Measurements from ENCODE around the gene ATP4B.

ATP4B gene

DNA sequence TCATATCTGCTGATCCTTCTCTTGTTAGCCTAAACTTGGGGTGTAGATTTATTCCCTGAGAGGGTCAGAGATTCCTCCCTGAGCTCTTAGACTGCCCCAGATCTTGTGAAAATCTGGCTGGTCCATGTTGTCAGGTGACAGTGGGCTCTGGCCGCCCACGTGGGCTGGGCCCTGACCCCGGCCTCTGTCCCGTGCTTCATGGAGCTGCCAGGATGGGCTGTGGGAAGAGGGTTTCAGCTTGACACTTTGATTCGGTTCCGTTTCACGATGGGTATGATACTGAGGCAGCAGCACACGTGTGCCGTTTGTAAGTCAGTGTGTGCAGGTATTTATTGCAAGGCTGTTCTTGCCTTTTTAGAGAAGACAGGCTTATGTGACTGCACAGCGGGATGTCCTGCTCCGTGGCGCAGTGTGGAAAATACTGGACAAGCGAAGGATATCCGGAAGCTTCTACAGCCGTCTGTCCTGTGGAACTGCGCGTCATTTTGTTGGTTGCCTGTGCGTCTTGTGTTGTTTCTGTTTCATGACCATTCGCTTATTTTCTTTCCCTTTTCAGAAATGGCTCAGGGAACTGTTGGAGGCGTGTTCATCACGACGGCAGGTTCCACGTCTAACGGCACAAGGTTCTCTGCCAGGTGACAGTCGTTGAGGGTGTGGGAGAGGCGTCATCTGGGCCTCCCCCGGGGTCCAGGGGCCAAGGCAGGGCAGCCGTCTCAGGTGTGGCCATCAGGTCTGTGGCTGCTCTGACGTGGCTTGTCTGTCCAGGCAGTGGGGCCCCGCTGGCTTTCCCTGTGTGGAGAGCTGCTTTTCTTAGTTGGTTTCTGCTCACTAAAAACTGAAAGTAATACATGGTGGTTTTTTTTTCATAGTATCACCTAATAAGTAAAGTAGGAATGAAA is 20.5 kb downstream of the ATP4B start:
- H3K4me3 ChIP-seq (ENCODE audit: low read depth, low read length) = no peak overlapping the region
- H3K36me3 ChIP-seq (ENCODE audit: control insufficient read depth, insufficient read depth, low read length) = no peaks in the 10 kb centered on the region

DNA sequence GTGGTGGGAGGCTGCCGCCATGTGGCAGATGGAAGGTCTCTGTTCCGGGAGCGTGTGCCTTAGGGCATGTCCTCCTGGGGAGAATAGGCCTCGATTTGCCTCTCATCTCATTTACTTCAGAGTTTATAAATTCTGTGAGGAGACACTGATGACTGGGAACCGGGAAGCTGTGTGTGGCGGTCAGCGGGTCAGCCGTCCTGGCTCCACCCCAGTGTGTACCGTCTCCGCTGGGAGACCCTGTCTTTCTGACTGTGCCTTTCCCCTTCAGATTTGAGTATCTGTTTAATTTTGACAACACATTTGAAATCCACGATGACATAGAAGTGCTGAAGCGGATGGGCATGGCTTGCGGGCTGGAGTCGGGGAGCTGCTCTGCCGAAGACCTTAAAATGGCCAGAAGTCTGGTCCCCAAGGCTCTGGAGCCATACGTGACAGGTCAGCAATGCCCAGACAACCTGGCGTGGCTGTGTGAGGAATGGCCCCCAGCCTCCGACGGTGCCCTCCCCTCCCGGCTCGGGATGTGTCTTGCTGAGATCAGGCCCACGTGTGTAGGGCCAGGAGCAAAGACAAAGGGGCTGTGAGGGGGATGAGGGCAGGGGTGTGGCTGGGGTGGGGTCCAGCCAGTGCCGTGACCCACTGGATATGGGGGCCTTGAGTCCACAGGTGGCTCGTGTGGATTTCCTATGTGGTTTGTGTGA is 21.6 kb downstream of the ATP4B start:
- no peak overlapping the region for H3K4me2 ChIP-seq (ENCODE audit: low read length)
- TF ChIP-seq, protein P1, sequence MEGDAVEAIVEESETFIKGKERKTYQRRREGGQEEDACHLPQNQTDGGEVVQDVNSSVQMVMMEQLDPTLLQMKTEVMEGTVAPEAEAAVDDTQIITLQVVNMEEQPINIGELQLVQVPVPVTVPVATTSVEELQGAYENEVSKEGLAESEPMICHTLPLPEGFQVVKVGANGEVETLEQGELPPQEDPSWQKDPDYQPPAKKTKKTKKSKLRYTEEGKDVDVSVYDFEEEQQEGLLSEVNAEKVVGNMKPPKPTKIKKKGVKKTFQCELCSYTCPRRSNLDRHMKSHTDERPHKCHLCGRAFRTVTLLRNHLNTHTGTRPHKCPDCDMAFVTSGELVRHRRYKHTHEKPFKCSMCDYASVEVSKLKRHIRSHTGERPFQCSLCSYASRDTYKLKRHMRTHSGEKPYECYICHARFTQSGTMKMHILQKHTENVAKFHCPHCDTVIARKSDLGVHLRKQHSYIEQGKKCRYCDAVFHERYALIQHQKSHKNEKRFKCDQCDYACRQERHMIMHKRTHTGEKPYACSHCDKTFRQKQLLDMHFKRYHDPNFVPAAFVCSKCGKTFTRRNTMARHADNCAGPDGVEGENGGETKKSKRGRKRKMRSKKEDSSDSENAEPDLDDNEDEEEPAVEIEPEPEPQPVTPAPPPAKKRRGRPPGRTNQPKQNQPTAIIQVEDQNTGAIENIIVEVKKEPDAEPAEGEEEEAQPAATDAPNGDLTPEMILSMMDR (IDR thresholded peaks at IDR 0.05) = no peak
- H3K9me3 ChIP-seq (ENCODE audit: control insufficient read depth, low read length) = no peaks in the 10 kb centered on the region
- H3K79me2 ChIP-seq = no peaks in the 10 kb centered on the region
- H3K4me3 ChIP-seq (ENCODE audit: low read depth, low read length) = no peak overlapping the region
- no peaks in the 10 kb centered on the region for H3K36me3 ChIP-seq (ENCODE audit: control insufficient read depth, insufficient read depth, low read length)
- no peaks in the 10 kb centered on the region for H3K4me1 ChIP-seq
- no peak overlapping the region for H3K9ac ChIP-seq
- no peaks in the 10 kb centered on the region for H3K27me3 ChIP-seq (ENCODE audit: control insufficient read depth, insufficient read depth, low read length)
- no peak overlapping the region for H3K27ac ChIP-seq
- no peak overlapping the region for H2AFZ ChIP-seq

More for the DNA sequence above, 20.5 kb downstream of the ATP4B start:
- Histone ChIP-seq H2AFZ (no peak overlapping the region), H3K79me2 (no peaks in the 10 kb centered on the region), H3K9me3 (ENCODE audit: control insufficient read depth, low read length) (no peaks in the 10 kb centered on the region), H3K9ac (no peak overlapping the region), H3K4me1 (no peaks in the 10 kb centered on the region), H3K4me2 (ENCODE audit: low read length) (no peak overlapping the region), H3K27me3 (ENCODE audit: control insufficient read depth, insufficient read depth, low read length) (no peaks in the 10 kb centered on the region), H3K27ac (no peak overlapping the region)
- TF ChIP-seq, protein P1 (IDR thresholded peaks at IDR 0.05) = no peak

DNA sequence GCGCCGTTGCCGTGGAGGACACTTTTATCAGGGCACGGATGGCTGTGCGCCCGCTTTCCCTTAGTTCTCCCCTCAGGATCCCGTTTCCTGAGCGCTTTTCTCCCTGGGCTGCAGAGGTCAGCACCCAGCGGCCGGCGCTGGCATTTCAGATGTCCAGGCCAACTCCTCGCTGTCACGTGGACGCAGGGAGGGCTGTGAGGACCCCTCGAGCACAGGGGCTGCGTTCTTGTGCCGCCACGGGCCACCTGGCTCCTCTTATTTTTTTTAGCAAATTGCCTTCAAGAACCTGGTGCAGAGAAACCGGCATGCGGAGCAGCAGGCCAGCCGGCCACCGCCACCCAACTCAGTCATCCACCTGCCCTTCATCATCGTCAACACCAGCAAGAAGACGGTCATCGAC is 22.3 kb downstream of the ATP4B start:
- Histone ChIP-seq H3K9ac (no peak overlapping the region), H3K9me3 (ENCODE audit: control insufficient read depth, low read length) (no peaks in the 10 kb centered on the region), H3K4me1 (no peaks in the 10 kb centered on the region), H3K4me2 (ENCODE audit: low read length) (no peak overlapping the region), H3K4me3 (ENCODE audit: low read depth, low read length) (no peak overlapping the region), H3K27me3 (ENCODE audit: control insufficient read depth, insufficient read depth, low read length) (no peaks in the 10 kb centered on the region), H3K79me2 (no peaks in the 10 kb centered on the region), H3K36me3 (ENCODE audit: control insufficient read depth, insufficient read depth, low read length) (no peaks in the 10 kb centered on the region), H2AFZ (no peak overlapping the region), H3K27ac (no peak overlapping the region)
- TF ChIP-seq, protein P1 (IDR thresholded peaks at IDR 0.05) = no peak

DNA sequence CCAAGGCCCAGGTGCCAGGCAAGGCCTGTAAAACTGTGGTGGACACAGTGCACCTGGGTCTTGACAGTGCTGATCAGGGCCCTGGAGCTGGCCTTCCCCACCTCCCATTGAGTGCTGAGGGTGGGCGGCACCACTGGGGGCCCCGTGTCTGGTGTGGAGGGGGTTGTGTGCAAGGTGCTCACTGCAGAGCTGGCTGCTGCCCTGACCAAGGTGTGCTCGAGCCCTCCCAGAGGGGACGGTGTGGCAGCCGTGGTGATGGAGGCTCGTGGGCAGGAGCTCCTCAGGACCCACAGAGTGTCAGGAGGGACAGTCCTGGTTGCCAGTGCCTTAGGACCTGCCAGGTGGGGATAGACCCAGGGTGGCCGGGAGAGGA is 23.0 kb downstream of the ATP4B start:
- H3K36me3 ChIP-seq (ENCODE audit: control insufficient read depth, insufficient read depth, low read length) = no peaks in the 10 kb centered on the region

More for the DNA sequence above, 23.0 kb downstream of the ATP4B start:
- Histone ChIP-seq H2AFZ (no peak overlapping the region), H3K27me3 (ENCODE audit: control insufficient read depth, insufficient read depth, low read length) (no peaks in the 10 kb centered on the region), H3K27ac (no peak overlapping the region), H3K79me2 (no peaks in the 10 kb centered on the region), H3K9me3 (ENCODE audit: control insufficient read depth, low read length) (no peaks in the 10 kb centered on the region), H3K4me2 (ENCODE audit: low read length) (no peak overlapping the region), H3K4me3 (ENCODE audit: low read depth, low read length) (no peak overlapping the region), H3K9ac (no peak overlapping the region), H3K4me1 (no peaks in the 10 kb centered on the region)
- TF ChIP-seq, protein P1 (IDR thresholded peaks at IDR 0.05) = no peak

Data from parathyroid adenoma (tissue), 2 donors.